H1 (cell line): Measurements from ENCODE around the gene C16orf89. TPM values are rescaled to one million over a fixed set of nuclear protein-coding genes. Genes with fewer than 3 reads are reported as not detected.

Experiments used
- BCL11A ChIP-seq, 2 experiments: IDR thresholded peaks; one replicate each; pipeline ENCODE4 v1.6.1; 2011; ENCODE audit warnings: low read depth in 2 of 2, low read length in 2 of 2, mild to moderate bottlenecking in 2 of 2
- CBX5 ChIP-seq: fragments of 300-800, 300-1000 bp; sonication (generic); IDR thresholded peaks from 2 replicates; pipeline ENCODE4 v1.7.1; 2016; ENCODE audit warnings: antibody characterized with exemption, low read length, low read depth
- CBX8 ChIP-seq: fragments of 300-800, 300-1000 bp; sonication (generic); IDR thresholded peaks from 2 replicates; pipeline ENCODE4 v1.7.1; 2016; ENCODE audit warnings: low read depth, low read length, borderline replicate concordance
- CHD1 ChIP-seq: IDR thresholded peaks from 2 replicates; pipeline ENCODE4 v1.6.1; 2012; ENCODE audit warnings: low read depth, low read length, improper control_type of control experiment
- EGR1 ChIP-seq: IDR thresholded peaks from 2 replicates; pipeline ENCODE4 v1.6.1; 2011; ENCODE audit warnings: low read depth, low read length, borderline replicate concordance
- JUN ChIP-seq: IDR thresholded peaks from 2 replicates; pipeline ENCODE4 v1.6.1; 2011; ENCODE audit warnings: low read depth, mild to moderate bottlenecking, improper control_type of control experiment, low read length
- JUND ChIP-seq: IDR thresholded peaks from 2 replicates; pipeline ENCODE4 v1.6.1; 2011; ENCODE audit warnings: mild to moderate bottlenecking, improper control_type of control experiment, low read length
- KDM4A ChIP-seq: IDR thresholded peaks from one replicate; pipeline ENCODE4 v1.7.1; 2012; ENCODE audit warnings: low read depth, mild to moderate bottlenecking, moderate library complexity, low read length, inconsistent platforms; ENCODE audit not compliant: severe bottlenecking
- KDM5A ChIP-seq: fragments of 200-600 bp; IDR thresholded peaks from 2 replicates; pipeline ENCODE4 v1.7.1; 2012; ENCODE audit warnings: mild to moderate bottlenecking, low read length, inconsistent platforms, mixed read lengths
- MAFK ChIP-seq: IDR thresholded peaks from 2 replicates; pipeline ENCODE4 v1.6.1; 2012; ENCODE audit warnings: low read depth, mild to moderate bottlenecking, improper control_type of control experiment, low read length
- NANOG ChIP-seq: IDR thresholded peaks from 2 replicates; pipeline ENCODE4 v1.6.1; 2011; ENCODE audit warnings: low read length, low read depth, mild to moderate bottlenecking, inconsistent platforms; ENCODE audit not compliant: insufficient read depth, poor library complexity, severe bottlenecking
- NRF1 ChIP-seq: IDR thresholded peaks from 2 replicates; pipeline ENCODE4 v1.6.1; 2011; ENCODE audit warnings: mild to moderate bottlenecking, low read depth, low read length, improper control_type of control experiment
- RNF2 ChIP-seq: fragments of 200-900, 300-1000 bp; sonication (generic); IDR thresholded peaks from 2 replicates; pipeline ENCODE4 v1.7.1; 2016; ENCODE audit warnings: borderline replicate concordance, low read depth, mild to moderate bottlenecking, antibody characterized with exemption, low read length; ENCODE audit not compliant: poor library complexity, severe bottlenecking; ENCODE audit errors: missing control alignments
- SIN3A ChIP-seq, 2 experiments: IDR thresholded peaks in 1 of 2; conservative IDR thresholded peaks in 1 of 2; 2 replicates each; pipeline ENCODE4 v1.6.1; 2011 to 2012; ENCODE audit warnings: low read length in 2 of 2, improper control_type of control experiment in 1 of 2, low read depth in 1 of 2, mild to moderate bottlenecking in 1 of 2
- SP4 ChIP-seq: IDR thresholded peaks from 2 replicates; pipeline ENCODE4 v1.6.1; 2012; ENCODE audit warnings: low read length, inconsistent platforms
- TEAD4 ChIP-seq: IDR thresholded peaks from 2 replicates; pipeline ENCODE4 v1.6.1; 2012; ENCODE audit warnings: low read depth, low read length, inconsistent platforms, mixed read lengths
- ZNF274 ChIP-seq: IDR thresholded peaks from 2 replicates; pipeline ENCODE4 v1.7.0; 2012; ENCODE audit warnings: low read length, borderline replicate concordance; ENCODE audit errors: extremely low read depth
- polyA plus RNA-seq, 7 experiments: library from polyadenylated mRNA; depleted of rRNA in 3 of 7; stranded (reverse) in 5 of 7; unstranded in 2 of 7; fragments of >200 nt in 5 of 7; fragments of 200-250 nt in 2 of 7; gene quantifications; 1 replicate in 5 of 7; 2 replicates in 1 of 7; 4 replicates in 1 of 7; pipeline versions ENCODE4 v1.2.1 to v1.2.3, GENCODE V29; 2011 to 2013; ENCODE audit warnings: missing spikeins in 2 of 7, mixed read lengths in 2 of 7
- total RNA-seq: library from RNA; stranded (reverse); fragmentation: NEBNext Ultra II Directional; extraction: Animal tissue kit (Norgen Biotek cat#: 25700); gene quantifications from 2 replicates; pipeline ENCODE4 v1.2.1, GENCODE V29; 2021
- TF ChIP-seq, protein P1 (sequence below): IDR thresholded peaks from 2 replicates; pipeline ENCODE4 v1.6.1; 2011; ENCODE audit warnings: low read length, improper control_type of control experiment
- TF ChIP-seq, protein P2 (sequence below): IDR thresholded peaks from 2 replicates; pipeline ENCODE4 v1.6.1; 2011; ENCODE audit warnings: low read depth, mild to moderate bottlenecking, low read length; ENCODE audit not compliant: insufficient read depth
- TF ChIP-seq, protein P3 (sequence below): IDR thresholded peaks from 2 replicates; pipeline ENCODE4 v1.6.1; 2012; ENCODE audit warnings: low read length, inconsistent platforms

The C16orf89 gene
- total and polyA plus RNA-seq, 2 of the 8 experiments (the other 6 are each of a cell fraction or from before 2014, with no cell fraction given) = 6.7 to 9.9 TPM

DNA sequence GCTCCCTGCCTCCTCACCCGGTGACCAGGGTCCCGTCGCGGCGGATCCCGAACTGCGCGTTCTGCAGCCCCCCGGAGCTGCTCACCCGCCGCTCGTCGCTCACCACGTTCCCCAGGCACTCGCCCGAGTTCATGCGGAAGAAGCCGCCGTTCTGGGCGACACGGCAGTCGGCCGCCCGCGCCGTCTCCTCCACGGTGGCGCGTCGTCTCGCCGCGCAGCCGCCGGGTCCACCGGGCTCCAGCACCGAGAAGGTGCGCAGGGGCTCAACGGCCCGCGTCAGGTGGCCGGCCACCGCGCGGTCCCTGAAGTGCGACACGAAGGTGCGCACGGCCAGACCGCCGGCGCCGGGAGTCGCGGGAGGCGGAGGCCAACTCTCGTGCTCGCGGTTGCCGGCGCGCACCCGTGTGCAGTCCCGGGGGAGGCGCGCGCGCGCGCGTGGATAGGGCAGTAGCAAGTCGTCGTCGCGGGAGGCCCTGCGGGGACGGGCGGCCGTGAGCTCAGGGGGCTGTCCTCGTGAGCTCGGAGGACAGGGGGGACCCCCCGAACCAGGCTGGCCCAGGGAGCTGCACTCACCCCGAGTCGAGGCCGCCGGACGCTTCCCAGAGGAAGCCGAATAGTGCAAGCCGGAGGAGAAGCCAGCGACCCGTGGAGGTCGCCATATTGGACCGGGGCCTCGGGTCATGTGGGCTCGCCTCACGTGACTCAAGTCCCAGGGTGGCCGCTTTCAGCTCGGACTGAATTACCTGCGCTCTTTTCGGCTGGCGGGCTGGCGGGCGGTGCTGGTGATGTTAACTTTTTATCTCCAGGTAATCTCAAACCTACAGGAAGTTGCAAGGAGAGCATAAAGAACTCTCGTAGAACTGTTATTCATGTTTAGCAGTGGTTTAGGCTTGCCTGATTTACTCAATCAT, 32.2 kb downstream of the C16orf89 start, which contains the start of gene NAGPA (continued):
- TF ChIP-seq CBX8 = no peak
- no peak for TF ChIP-seq EGR1
- no peak for TF ChIP-seq JUND
- peak; percentile 79 for TF ChIP-seq NANOG
- TF ChIP-seq, protein P1, sequence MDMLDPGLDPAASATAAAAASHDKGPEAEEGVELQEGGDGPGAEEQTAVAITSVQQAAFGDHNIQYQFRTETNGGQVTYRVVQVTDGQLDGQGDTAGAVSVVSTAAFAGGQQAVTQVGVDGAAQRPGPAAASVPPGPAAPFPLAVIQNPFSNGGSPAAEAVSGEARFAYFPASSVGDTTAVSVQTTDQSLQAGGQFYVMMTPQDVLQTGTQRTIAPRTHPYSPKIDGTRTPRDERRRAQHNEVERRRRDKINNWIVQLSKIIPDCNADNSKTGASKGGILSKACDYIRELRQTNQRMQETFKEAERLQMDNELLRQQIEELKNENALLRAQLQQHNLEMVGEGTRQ = peak; percentile 100
- TF ChIP-seq BCL11A (IDR thresholded peaks at IDR 0.05; ENCODE audit: low read depth in 2 of 2, low read length in 2 of 2) = no peak
- TF ChIP-seq SP4 = peak; percentile 99
- TF ChIP-seq, protein P2, sequence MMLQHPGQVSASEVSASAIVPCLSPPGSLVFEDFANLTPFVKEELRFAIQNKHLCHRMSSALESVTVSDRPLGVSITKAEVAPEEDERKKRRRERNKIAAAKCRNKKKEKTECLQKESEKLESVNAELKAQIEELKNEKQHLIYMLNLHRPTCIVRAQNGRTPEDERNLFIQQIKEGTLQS = peak; percentile 99
- TF ChIP-seq CHD1 = no peak
- peak; percentile 88 for TF ChIP-seq KDM4A
- TF ChIP-seq KDM5A = peak; percentile 100
- peak; percentile 99 for TF ChIP-seq SIN3A (conservative IDR thresholded peaks at IDR 0.05 in 1 of 2, IDR thresholded peaks at IDR 0.05 in 1 of 2; ENCODE audit: low read depth in 1 of 2, low read length in 2 of 2)
- TF ChIP-seq ZNF274 = no peak
- TF ChIP-seq MAFK = no peak
- TF ChIP-seq RNF2 = no peak
- TF ChIP-seq, protein P3, sequence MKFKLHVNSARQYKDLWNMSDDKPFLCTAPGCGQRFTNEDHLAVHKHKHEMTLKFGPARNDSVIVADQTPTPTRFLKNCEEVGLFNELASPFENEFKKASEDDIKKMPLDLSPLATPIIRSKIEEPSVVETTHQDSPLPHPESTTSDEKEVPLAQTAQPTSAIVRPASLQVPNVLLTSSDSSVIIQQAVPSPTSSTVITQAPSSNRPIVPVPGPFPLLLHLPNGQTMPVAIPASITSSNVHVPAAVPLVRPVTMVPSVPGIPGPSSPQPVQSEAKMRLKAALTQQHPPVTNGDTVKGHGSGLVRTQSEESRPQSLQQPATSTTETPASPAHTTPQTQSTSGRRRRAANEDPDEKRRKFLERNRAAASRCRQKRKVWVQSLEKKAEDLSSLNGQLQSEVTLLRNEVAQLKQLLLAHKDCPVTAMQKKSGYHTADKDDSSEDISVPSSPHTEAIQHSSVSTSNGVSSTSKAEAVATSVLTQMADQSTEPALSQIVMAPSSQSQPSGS = no peak
- TF ChIP-seq JUN = no peak
- no peak for TF ChIP-seq NRF1
- TF ChIP-seq TEAD4 = no peak
- TF ChIP-seq CBX5 = no peak
